Body of pancreas (tissue), 4 donors: ENCODE measurements around the gene SLC38A1. TPM values are rescaled to one million over a fixed set of nuclear protein-coding genes. Genes with fewer than 3 reads are reported as not detected.

Experiments used
- ATAC-seq: fragments of 150-250 bp; one replicate; pipeline ENCODE4 v1.9.1; 2016
- DNase-seq, 4 donors: peaks; one replicate each; pipeline ENCODE4 v3.0.0-alpha.2; 2019
- H3K27ac ChIP-seq, 4 donors: fragments of 200-600 bp; sonication (generic); 1 replicate in 3 of 4; 2 replicates in 1 of 4; pipeline versions ENCODE4 v1.5.1 to v1.6.1; 2016 to 2019; ENCODE audit warnings: mild to moderate bottlenecking in 1 of 4, mixed read lengths in 1 of 4, moderate library complexity in 1 of 4
- H3K27me3 ChIP-seq, 2 donors: fragments of 200-600 bp; sonication (generic); one replicate each; pipeline ENCODE4 v1.6.0; 2016; ENCODE audit warnings: mild to moderate bottlenecking in 1 of 2
- H3K36me3 ChIP-seq, 2 donors: fragments of 200-600 bp; sonication (generic); replicated peaks in 1 of 2; 2 replicates each; pipeline ENCODE4 v1.5.1; 2016; ENCODE audit warnings: low read depth in 2 of 2; ENCODE audit not compliant: insufficient read depth in 1 of 2
- H3K4me1 ChIP-seq: fragments of 200-600 bp; sonication (generic); one replicate; pipeline ENCODE4 v1.6.0; 2016
- H3K4me3 ChIP-seq, 2 donors: fragments of 200-600 bp; sonication (generic); 1 replicate in 1 of 2; 2 replicates in 1 of 2; pipeline ENCODE4 v1.5.1; 2016 to 2019
- H3K9me3 ChIP-seq, 3 donors: fragments of 200-600 bp; sonication (generic); 1 replicate in 2 of 3; 2 replicates in 1 of 3; pipeline ENCODE4 v1.5.1; 2016
- POLR2A ChIP-seq, 3 donors: fragments of 450-650 bp; IDR thresholded peaks; one replicate each; pipeline ENCODE4 v1.6.1; 2016; ENCODE audit warnings: antibody characterized with exemption in 3 of 3, mild to moderate bottlenecking in 2 of 3
- WGBS, 2 donors: methylation state at CpG; one replicate each; pipeline ENCODE4 v1.1.5; 2017; 5-methylcytosine and 5-hydroxymethylcytosine counted together
- intact Hi-C: fragments of 100-400 bp; cut with DNase I; formaldehyde crosslinking; loops from one replicate; pipeline ENCODE4 v1.15.1; 2023
- total RNA-seq, 2 donors: library from RNA; depleted of rRNA; stranded (reverse); fragments of >200 nt; gene quantifications; one replicate each; pipeline ENCODE4 v1.1.0, GENCODE V29; 2016
- TF ChIP-seq, protein P1 (sequence below), 7 experiments: fragments of 450-650 bp in 4 of 7; fragments of 200-600 bp in 3 of 7; sonication (generic) in 3 of 7; IDR thresholded peaks; one replicate each; pipeline ENCODE4 v1.5.1; 2016 to 2019; ENCODE audit warnings: antibody characterized with exemption in 7 of 7

The SLC38A1 gene
- total RNA-seq, 2 donors from 2014 or later = 18.5 to 38.4 TPM

DNA sequence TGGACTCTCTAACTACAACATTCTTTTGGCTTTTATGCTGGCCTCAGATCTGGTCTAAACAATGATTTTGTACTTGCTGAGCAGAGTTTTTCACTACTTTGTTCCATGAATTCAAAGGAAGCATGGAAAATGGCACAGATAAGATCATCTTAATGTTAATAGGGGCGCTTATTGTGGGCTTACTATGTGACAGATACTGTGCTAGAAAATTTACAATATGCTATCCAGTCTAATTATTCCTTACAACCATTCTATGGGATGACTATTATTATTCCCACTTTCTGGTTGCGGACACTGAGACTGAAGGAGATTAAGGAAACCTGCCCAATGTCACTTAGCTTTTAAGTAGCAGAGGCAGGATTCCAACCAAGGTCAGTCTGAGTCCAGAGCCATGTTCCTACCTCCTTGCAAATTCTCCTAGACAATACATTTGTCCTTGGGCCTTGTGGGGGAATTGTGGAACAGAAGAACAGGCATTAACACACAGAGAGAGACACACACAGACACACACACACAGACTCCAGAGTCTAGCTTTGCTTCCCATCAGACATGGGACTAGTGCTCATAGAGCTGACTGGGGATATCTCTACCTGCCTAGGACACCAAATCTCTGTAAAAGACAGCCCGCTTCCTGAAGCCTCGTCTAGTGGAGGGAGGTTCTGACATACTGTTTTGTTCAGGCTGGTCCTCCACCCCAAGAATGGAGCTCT is 107.7 kb downstream of the SLC38A1 start:
- Histone ChIP-seq H3K27me3 (no peaks in the 10 kb centered on the region), H3K36me3 (no peaks in the 10 kb centered on the region), H3K4me3 (no peak overlapping the region), H3K4me1 (peaks cover 10% of the 10 kb centered on the region), H3K27ac (peak overlapping the region in 2 of 4 donors; percentile 4 to 38), H3K9me3 (no peaks in the 10 kb centered on the region)
- 85 to 89% methylated on average over 4 of the region's 4 CpGs for WGBS, 2 donors
- ATAC-seq = no peak
- intact Hi-C loops = no loop called here
- DNase-seq = no peak
- no peak for TF ChIP-seq POLR2A (IDR thresholded peaks at IDR 0.05)
- TF ChIP-seq, protein P1, sequence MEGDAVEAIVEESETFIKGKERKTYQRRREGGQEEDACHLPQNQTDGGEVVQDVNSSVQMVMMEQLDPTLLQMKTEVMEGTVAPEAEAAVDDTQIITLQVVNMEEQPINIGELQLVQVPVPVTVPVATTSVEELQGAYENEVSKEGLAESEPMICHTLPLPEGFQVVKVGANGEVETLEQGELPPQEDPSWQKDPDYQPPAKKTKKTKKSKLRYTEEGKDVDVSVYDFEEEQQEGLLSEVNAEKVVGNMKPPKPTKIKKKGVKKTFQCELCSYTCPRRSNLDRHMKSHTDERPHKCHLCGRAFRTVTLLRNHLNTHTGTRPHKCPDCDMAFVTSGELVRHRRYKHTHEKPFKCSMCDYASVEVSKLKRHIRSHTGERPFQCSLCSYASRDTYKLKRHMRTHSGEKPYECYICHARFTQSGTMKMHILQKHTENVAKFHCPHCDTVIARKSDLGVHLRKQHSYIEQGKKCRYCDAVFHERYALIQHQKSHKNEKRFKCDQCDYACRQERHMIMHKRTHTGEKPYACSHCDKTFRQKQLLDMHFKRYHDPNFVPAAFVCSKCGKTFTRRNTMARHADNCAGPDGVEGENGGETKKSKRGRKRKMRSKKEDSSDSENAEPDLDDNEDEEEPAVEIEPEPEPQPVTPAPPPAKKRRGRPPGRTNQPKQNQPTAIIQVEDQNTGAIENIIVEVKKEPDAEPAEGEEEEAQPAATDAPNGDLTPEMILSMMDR (IDR thresholded peaks at IDR 0.05) = no peak

DNA sequence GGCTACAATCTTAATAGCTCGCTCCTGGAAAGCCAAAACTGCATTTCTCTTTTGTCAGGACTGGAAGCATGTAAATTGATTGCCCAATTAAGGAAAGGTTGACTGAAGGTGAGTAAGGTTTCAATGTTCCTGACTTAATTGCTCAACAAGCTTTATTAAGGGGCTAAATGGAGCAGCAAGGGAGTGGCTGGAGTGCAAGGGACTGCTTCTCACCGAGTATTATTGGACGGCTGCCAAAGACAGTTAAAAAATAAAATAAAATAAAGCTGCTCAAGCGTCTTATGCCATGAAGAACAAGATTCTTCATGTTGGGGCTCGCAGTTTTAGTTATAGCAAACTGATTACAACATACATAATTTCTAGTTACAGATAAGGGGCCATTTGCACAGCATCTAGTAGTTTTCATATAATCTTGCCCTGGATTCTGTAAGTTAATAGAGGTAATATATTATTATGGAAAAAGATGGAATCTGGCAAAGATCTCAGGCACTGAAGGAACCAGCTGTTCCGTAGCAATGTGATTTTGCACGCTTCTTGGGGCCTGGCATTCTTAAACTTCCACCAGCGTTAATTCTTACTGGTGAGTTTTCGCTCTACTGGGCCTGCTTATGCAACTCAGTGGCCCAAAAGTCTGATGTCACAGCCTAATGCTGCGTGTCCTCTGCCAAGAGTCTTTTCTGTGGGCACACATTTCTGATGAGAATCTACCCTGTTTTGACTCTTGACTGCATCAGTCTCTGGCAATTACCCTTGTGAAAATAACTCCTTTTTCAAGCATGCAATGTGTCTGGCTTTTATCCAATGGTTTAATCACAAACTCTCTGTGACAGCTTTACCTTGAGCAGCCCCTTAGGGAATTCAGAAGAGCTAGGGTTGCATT is 108.5 kb downstream of the SLC38A1 start:
- intact Hi-C loops = no loop called here
- Histone ChIP-seq H3K27me3 (no peaks in the 10 kb centered on the region), H3K27ac (peak overlapping the region in 2 of 4 donors; percentile 4 to 38), H3K36me3 (no peaks in the 10 kb centered on the region), H3K9me3 (no peaks in the 10 kb centered on the region), H3K4me3 (no peak overlapping the region), H3K4me1 (peaks cover 10% of the 10 kb centered on the region)
- TF ChIP-seq, protein P1 (IDR thresholded peaks at IDR 0.05) = no peak
- TF ChIP-seq POLR2A (IDR thresholded peaks at IDR 0.05) = no peak
- peak; percentile 45 for ATAC-seq
- WGBS, 2 donors = 57 to 62% methylated on average over 10 of the region's 10 CpGs
- DNase-seq = no peak

DNA sequence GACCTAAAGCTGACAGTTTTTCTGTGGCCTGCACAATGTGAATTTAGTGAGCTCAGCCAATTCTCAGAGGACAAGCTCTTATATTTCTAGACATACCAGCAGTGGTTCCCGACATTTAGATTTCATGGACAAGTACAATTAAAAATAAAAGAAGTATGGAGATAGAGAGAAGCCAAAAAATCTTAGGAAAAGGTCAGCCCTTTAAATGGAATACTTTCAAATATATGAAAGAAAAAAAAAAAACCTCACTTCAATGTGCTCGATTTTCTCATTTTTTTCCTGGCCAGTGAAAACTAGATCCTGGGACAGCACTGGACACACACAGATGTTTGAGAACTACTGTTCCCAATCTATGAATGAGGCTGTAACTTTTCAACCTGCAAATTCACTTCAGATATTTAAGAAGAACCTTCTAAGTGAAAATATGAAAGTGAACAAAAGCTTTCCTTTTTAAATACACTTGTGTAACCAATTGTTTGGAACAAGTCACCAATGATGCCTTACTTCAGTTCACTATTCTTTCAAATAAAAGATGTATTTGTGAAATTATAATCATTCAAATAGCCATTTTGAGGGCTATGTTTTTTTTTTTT is 109.4 kb downstream of the SLC38A1 start:
- 65 to 77% methylated on average over 2 of the region's 2 CpGs for WGBS, 2 donors
- Histone ChIP-seq H3K4me1 (peaks cover 10% of the 10 kb centered on the region), H3K36me3 (no peaks in the 10 kb centered on the region), H3K4me3 (no peak overlapping the region), H3K27ac (no peak overlapping the region), H3K9me3 (no peaks in the 10 kb centered on the region), H3K27me3 (no peaks in the 10 kb centered on the region)
- intact Hi-C loops = no loop called here
- ATAC-seq = no peak
- TF ChIP-seq, protein P1 (IDR thresholded peaks at IDR 0.05) = no peak
- no peak for TF ChIP-seq POLR2A (IDR thresholded peaks at IDR 0.05)
- no peak for DNase-seq

DNA sequence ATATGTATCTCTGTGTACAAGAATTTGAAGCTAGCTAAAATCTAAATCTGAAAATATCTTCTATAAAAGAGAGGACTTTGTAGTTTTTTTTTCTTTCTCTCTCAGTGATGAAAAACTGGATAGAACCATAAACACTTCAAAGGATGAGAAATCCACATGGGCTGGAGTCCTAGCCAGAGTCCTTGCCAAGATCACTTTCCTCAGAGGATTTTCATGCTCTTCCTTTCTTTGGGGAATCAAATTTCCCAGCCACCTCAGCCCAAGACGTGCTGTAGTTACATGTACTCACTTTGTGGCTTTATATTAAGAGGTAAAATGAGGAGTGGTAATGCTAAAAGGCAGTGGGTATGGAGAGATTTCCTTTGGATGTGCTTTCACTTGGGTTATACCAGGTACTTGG is 110.3 kb downstream of the SLC38A1 start:
- no peak overlapping the region for H3K4me3 ChIP-seq
- 60 to 77% methylated on average over 1 of the region's 1 CpG for WGBS, 2 donors
- no peaks in the 10 kb centered on the region for H3K36me3 ChIP-seq
- no peak for DNase-seq
- intact Hi-C loops = no loop called here
- ATAC-seq = no peak
- no peaks in the 10 kb centered on the region for H3K27me3 ChIP-seq
- H3K4me1 ChIP-seq = peaks cover 10% of the 10 kb centered on the region
- no peak overlapping the region for H3K27ac ChIP-seq
- TF ChIP-seq, protein P1 (IDR thresholded peaks at IDR 0.05) = no peak
- no peak for TF ChIP-seq POLR2A (IDR thresholded peaks at IDR 0.05)
- H3K9me3 ChIP-seq = no peaks in the 10 kb centered on the region
